ENCODE measurements around the gene P3H1.
"Not testable (repeated sequence)": the region's sequence is repeated elsewhere in the genome, so short reads cannot be mapped to it uniquely, and the experiment has no call there.

Gene P3H1

GRCh38 chr1:42766741-42767509, at the start of gene P3H1, which contains the start of gene C1orf50:
Gene P3H1 (minus strand): TSS chr1:42767028. CDS start chr1:42766971, 57 bp downstream.
Gene C1orf50 (plus strand): TSS chr1:42767249. CDS start chr1:42767312, 63 bp downstream.
- peak; percentile 97 to 99 for DNase-seq

DNA sequence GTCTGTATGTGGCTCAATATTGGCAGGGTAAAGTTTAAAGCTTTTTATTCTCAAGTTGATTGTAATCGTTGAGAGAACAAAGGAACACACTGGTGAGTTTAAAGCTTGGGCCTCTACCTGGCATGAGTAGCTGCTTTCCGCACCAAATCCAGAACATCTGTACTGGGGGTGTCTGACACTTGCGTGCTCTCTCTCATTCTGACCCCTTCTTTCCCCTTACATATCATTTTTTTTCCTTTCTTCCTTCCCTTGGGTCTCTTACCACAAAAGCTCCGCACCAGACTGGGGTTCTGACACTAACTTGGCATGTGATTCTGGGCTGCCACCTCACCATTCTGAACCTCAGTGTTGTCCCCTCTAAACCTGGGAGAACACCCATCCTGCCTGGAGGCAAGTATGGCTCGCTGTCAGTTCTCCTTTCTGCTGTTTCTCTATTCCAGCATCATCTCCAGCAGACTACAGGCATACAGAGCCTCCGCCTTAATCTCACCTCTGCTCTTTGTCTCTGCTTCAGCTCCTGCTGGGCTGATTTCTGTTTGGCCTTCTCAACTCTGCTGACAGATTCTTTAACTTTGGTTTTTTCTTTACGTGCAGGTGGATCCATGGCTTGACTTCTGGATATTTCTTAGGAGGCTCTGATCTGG, 49.2 kb upstream of the P3H1 start:
- peak in 1 of 2 experiments; percentile 31 for DNase-seq

DNA sequence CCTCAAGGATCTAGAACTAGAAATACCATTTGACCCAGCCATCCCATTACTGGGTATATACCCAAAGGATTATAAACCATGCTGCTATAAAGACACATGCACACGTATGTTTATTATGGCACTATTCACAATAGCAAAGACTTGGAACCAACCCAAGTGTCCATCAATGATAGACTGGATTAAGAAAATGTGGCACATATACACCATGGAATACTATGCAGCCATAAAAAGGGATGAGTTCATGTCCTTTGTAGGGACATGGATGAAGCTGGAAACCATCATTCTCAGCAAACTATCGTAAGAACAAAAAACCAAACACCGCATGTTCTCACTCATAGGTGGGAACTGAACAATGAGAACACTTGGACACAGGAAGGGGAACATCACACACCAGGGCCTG, 48.0 kb upstream of the P3H1 start:
- not testable (repeated sequence) for DNase-seq

DNA sequence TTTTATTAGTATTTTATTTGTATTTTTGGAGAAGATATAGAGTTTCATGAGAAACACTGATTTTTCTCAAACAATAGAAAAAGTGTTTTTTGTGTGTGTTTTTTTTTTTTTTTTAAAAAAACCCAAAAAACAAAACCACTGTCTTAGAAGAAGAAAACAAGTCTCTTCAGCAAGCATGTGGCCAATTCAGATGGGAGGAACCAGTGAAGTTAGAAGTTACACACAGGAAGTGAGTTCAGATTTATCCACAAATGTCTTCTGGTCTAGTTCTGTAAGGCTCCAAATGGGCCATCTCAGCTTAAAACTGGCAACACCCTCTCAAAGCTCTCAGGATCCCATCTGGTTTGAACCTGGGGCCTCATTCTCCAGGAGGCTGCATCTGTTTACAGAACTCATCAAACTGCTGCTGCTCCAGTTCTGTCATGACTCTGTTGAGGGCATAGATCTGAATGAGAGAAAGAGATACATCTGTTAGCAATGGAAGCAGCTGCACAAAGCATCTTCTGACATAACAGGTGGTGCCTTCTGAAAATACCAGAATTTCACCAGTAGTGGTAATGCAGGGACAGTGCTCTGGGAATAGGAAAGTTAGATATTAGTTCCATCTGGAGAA, 40.3 kb upstream of the P3H1 start:
- DNase-seq = peak; percentile 93 to 98

GRCh38 chr1:42806593-42806992, 39.8 kb upstream of the P3H1 start:
- no peak for DNase-seq

GRCh38 chr1:42806171-42806570, 39.3 kb upstream of the P3H1 start:
- peak; percentile 37 to 49 for DNase-seq

GRCh38 chr1:42801832-42802473, 35.1 kb upstream of the P3H1 start:
- no peak for DNase-seq

DNA sequence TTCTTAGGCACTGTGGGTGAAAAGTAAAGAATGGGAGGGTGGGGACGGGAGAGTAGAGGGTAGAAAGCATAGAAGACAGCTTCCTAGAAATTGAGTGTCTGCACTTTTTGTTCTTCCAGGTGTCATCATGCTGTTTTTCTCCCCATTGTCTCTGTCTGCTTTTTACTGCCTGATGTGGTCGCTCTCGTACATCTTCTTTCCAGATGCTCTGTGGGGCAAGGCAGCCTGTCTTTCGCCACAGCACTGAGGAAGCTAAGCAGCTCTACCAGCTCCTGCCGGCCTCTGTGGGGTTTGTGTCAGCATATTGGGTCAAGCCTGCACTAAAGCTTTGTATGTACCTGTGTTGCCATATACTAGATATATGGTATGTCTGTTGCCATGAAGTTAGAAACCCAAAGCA, 31.2 kb upstream of the P3H1 start:
- no peak for DNase-seq

GRCh38 chr1:42797414-42797813, 30.6 kb upstream of the P3H1 start:
- no peak for DNase-seq

DNA sequence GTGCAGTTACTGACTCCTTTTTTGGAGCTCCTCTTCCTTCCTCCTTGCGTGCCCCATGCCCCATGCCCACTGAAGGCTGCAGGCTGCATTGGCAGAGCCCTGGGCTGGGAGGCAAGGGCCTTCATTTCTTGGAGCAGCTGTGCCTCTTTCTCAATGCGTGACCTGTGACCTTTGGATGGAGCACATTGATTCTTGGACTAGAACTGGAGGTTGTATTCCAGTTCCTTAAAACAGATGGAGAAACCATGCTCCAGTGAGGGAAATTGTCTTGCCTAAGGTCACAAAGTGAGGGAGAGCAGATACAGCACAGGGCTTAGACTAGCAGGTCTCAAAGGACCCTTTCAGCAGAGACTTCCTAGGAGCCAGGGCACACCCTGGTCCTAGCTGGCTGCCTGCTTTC, 27.0 kb upstream of the P3H1 start:
- no peak for DNase-seq

DNA sequence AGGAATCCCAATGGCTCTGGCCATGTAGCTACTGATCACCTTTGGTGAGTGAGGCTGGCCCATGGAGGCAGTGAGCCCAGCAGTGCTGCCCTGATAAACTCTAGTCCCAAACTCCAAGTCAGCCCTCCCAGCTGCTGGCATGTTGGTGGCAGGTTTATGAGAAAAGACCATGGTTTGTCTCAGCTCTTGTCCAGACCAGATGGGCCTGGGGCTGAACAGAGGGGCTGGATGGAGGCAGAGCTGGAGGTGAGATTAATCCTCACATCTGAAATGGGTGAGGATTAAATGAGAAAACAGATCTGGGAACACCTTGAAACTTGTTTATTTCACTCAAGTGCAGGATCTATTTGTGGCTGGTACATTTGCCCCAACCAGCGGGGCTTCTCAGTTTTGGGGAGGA, 21.2 kb upstream of the P3H1 start:
- DNase-seq = peak; percentile 74 to 91

GRCh38 chr1:42786097-42786496, 19.3 kb upstream of the P3H1 start:
- DNase-seq = no peak

GRCh38 chr1:42784946-42785693, 18.3 kb upstream of the P3H1 start, which contains the start of gene TMEM269:
Gene TMEM269 (plus strand): TSS chr1:42784991. CDS start chr1:42789894, 4,903 bp downstream.
- no peak for DNase-seq

DNA sequence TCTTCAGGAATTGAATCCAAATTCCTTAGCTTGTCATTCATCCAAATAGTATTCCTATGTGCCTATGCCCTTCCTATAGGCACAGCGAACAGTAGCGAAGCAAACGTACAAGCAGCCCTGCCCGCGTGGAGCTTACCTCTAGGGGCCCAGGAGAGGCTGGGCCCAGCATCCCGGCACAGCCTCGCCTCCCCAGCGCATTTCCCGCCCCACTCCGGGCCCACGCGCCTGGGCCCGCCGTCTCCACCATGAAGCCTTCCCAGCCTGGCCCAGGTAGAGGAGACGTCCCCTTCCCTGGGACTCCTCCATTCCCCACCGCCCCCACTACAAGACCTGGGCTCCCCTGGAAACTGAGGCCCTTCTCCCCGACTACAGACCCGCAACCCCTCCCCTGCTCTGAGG, 17.7 kb upstream of the P3H1 start:
- DNase-seq = no peak

DNA sequence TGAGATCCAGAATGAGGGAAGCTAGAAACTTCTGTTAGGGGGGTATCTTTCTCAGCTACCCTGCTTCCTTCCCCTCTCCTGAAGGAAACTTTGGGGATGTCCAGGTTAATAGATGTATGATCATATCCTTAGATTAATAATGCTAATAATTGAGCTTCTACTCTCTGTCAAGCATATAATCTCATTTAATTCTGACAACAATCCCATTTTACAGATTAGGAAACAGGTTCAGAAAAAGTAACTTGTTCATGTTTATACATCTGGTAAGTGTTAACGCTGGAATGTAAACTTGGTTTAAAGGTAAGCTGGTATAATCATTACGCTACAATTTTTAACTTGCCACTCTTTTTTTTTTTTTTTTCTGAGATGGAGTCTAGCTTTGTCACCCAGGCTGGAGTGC, 16.3 kb upstream of the P3H1 start:
- DNase-seq = no peak

- DNase-seq = no peak
Observed at GRCh38 chr1:42780176-42780575, 13.3 kb upstream of the P3H1 start.

DNA sequence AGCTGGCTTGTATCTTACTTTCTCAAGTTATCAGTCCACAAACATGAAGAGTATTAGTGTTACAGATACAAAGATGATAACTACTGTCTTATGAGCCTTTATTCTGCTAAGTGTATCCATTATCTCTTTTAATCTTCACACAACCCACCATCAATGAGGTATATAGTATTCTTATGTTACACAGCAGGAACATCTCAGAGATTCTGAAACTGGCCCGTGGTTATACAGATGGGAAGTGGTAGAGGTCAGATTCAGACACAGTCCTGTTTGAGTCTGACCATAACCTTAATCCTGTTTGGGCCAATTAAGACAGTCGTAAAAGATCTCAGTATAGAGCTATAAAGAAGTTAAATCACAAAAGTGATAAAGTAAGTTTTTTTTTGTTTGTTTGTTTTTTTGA, 12.9 kb upstream of the P3H1 start:
- DNase-seq = no peak

GRCh38 chr1:42777852-42778251, 11.0 kb upstream of the P3H1 start:
- peak; percentile 40 to 84 for DNase-seq

DNA sequence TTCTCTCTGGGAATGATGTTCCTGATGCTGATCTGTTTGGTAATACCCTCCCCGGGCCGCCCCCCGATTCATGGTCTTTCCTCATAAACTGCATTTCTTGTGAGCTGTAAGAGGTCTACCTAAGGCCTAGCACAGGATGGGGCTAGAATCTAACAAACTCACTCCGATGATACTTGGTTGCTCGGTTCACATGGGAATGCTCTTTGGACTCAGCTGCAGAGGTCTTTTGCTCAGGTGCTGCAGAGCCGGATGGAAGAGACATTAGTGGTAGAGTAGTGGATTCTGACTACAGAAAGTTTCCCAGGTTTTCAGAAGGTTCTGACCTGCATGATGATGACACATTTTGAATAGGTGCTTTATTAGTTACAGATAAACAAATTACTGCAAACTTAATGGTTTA, 9.7 kb upstream of the P3H1 start:
- DNase-seq = no peak

DNA sequence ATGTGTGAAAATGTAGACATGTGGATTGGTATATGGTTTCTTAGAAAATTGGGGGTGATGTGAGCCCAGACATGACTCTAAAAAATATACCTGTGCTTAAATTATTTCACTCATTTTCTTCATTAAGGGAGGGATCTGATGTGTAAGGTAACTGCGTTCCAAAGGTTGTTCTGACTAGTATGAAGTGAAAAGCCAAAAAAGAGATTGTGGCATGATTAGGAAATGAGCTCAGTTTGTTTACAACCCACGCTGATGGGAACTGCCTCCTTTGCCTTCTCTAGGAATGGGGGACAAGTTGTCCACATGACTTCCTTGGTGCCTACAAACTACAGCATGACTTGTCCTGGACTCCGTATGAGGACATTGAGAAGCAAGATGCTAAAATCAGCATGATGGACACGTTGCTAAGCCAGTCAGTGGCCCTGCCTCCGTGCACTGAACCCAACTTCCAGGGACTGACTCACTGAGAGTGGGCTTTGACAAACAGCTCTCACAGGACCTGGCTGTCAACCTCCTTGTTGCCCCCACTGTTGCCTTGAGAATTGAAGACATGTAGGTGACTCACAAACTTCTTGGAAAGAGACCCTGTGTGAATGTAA, 8.2 kb upstream of the P3H1 start:
- DNase-seq = no peak

- DNase-seq = no peak
Observed at GRCh38 chr1:42773420-42773819, 6.6 kb upstream of the P3H1 start.

GRCh38 chr1:42769811-42770210, 3.0 kb upstream of the P3H1 start:
- DNase-seq = no peak
